Measurements from ENCODE around the gene GJC2. TPM values are rescaled to one million over a fixed set of nuclear protein-coding genes. Genes with fewer than 3 reads are reported as not detected.

Gene GJC2
- polyA plus RNA-seq, 2 of the 4 experiments (the other 2 are of a cell fraction): 0.09 to 0.48 TPM

DNA sequence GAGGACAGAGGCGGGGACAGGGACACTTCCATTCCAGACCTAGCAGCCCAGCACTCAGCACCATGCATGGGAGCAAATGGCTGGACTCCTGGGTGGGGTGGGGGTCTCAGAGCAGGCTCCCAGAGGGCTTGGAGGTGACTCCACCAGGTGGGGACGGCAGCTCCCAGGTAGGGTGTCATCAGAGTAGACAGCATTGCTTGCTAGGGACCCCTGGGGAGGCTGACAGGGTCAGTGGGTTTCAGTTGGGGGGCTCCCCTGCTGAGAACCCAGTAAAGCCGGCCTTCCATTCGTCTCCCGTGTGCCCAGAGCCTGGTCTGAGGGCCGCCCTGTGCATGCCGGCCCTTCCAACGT, 4.8 kb upstream of the GJC2 start:
- 91% methylated on average over 6 of the region's 8 CpGs for WGBS (ENCODE audit: missing lambda C conversion rate)
- ChIA-PET POLR2A (interaction anchor here (3.0 kb wide), 1 partner anchor 21 kb away, joined by 12 read pairs; the partner anchor contains the start of gene IBA57), CTCF (interaction anchor here (1.0 kb wide), 1 partner anchor 12 kb away, joined by 3 read pairs; no protein-coding TSS in a partner anchor)
- TF ChIP-seq BHLHE40 (IDR thresholded peaks at IDR 0.05; ENCODE audit: low read depth, low read length): no peak
- no peak for TF ChIP-seq ZSCAN20 (CRISPR knock-in tag; IDR thresholded peaks at IDR 0.05)
- no peak for TF ChIP-seq EHF (CRISPR knock-in tag; IDR thresholded peaks at IDR 0.05)
- no peak for TF ChIP-seq NFE2L2 (conservative IDR thresholded peaks at IDR 0.05; ENCODE audit: low read length)
- no peak for TF ChIP-seq ESRRA (IDR thresholded peaks at IDR 0.05; ENCODE audit: borderline replicate concordance, low read length)
- no peak for TF ChIP-seq RNF2 (IDR thresholded peaks at IDR 0.05; ENCODE audit: borderline replicate concordance, low read depth)
- no peak for TF ChIP-seq JUN (IDR thresholded peaks at IDR 0.05)
- no peak for TF ChIP-seq EP300 (IDR thresholded peaks at IDR 0.05)
- TF ChIP-seq, protein P1, sequence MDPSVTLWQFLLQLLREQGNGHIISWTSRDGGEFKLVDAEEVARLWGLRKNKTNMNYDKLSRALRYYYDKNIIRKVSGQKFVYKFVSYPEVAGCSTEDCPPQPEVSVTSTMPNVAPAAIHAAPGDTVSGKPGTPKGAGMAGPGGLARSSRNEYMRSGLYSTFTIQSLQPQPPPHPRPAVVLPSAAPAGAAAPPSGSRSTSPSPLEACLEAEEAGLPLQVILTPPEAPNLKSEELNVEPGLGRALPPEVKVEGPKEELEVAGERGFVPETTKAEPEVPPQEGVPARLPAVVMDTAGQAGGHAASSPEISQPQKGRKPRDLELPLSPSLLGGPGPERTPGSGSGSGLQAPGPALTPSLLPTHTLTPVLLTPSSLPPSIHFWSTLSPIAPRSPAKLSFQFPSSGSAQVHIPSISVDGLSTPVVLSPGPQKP (IDR thresholded peaks at IDR 0.05; ENCODE audit: low read depth, low read length): no peak
- TF ChIP-seq HOXB5 (CRISPR knock-in tag; IDR thresholded peaks at IDR 0.05): no peak
- no peak for TF ChIP-seq ZFP36 (IDR thresholded peaks at IDR 0.05; ENCODE audit: borderline replicate concordance, partially characterized antibody)
- no peak for TF ChIP-seq RAD21 (conservative IDR thresholded peaks at IDR 0.05 in 1 of 2, IDR thresholded peaks at IDR 0.05 in 1 of 2)
- TF ChIP-seq CHD4 (IDR thresholded peaks at IDR 0.05; ENCODE audit: borderline replicate concordance): no peak
- no peak for TF ChIP-seq NR3C1 (IDR thresholded peaks at IDR 0.05)
- no peak for TF ChIP-seq TP53 (CRISPR knock-in tag; IDR thresholded peaks at IDR 0.05)
- no peak for TF ChIP-seq MYC (IDR thresholded peaks at IDR 0.05; ENCODE audit: borderline replicate concordance, low read length)
- TF ChIP-seq FOSL2 (IDR thresholded peaks at IDR 0.05): no peak
- no peak for TF ChIP-seq FOSL2 (CRISPR knock-in tag; IDR thresholded peaks at IDR 0.05)
- no peak for TF ChIP-seq RFX5 (IDR thresholded peaks at IDR 0.05)
- no peak for TF ChIP-seq TFCP2L1 (CRISPR knock-in tag; IDR thresholded peaks at IDR 0.05)
- TF ChIP-seq JUNB (IDR thresholded peaks at IDR 0.05): no peak
- Histone ChIP-seq H3K4me1 (peaks cover 19% of the 10 kb centered on the region), H3K4me2 (no peak overlapping the region), H3K9me3 (no peaks in the 10 kb centered on the region), H3K4me3 (no peak overlapping the region), H3K27ac (no peak overlapping the region)
- ATAC-seq: no peak
- no peak for FAIRE-seq
- DNase-seq (ENCODE audit: low read depth in 1 of 2, low spot score in 1 of 2): no peak

DNA sequence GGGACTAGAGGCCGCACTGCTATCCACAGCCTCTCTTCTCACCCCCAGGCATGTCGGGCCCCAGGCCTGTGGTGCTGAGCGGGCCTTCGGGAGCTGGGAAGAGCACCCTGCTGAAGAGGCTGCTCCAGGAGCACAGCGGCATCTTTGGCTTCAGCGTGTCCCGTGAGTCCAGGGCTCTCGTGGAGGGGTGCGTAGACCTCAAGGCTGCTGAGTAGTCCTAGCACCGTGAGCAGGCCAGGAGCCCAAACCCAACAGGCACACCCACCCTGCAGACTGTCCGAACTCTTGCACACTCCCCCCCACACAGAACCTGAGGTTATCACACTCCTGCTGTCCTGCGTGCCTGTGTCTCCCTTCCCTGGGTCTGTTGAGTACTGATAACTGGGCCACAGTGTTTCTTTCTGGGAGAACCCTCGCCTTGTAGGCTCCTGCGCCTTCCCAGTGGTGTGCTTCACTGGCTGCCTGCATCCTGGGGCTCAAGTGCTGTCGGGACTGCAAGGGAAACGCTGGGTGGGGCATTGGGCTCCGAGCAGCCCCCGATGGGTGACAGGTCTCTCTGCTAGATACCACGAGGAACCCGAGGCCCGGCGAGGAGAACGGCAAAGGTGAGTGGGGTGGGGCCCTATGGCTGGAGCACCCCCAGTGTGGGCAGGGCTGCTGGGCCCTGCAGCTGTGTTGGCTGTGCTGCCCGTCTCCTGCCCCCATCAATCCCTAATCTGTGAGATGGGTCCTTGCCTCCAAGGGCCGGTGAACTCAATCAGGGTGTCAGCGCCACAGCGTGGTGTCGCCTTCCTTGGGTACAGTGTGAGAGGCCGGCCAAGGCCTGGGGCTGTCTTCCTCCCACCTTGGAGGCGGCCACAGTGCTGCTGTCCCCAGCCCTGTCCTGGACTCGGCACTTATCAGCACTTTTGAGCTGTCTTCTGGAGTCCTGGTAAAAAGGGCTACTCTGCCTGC, 4.0 kb upstream of the GJC2 start:
- 94% methylated on average over 29 of the region's 31 CpGs for WGBS (ENCODE audit: missing lambda C conversion rate)
- Histone ChIP-seq H3K4me2 (no peak overlapping the region), H3K9me3 (no peaks in the 10 kb centered on the region), H3K4me1 (peaks cover 19% of the 10 kb centered on the region), H3K4me3 (no peak overlapping the region), H3K27ac (no peak overlapping the region)
- ChIA-PET CTCF (no interaction called here), POLR2A (interaction anchor here (1.4 kb wide), 1 partner anchor 19 kb away, joined by 3 read pairs; no protein-coding TSS in a partner anchor)
- no peak for TF ChIP-seq FOXS1 (CRISPR knock-in tag; IDR thresholded peaks at IDR 0.05)
- TF ChIP-seq ZNF302 (CRISPR knock-in tag; IDR thresholded peaks at IDR 0.05): no peak
- no peak for TF ChIP-seq CHD2 (IDR thresholded peaks at IDR 0.05; ENCODE audit: low read length, partially characterized antibody)
- TF ChIP-seq, protein P2, sequence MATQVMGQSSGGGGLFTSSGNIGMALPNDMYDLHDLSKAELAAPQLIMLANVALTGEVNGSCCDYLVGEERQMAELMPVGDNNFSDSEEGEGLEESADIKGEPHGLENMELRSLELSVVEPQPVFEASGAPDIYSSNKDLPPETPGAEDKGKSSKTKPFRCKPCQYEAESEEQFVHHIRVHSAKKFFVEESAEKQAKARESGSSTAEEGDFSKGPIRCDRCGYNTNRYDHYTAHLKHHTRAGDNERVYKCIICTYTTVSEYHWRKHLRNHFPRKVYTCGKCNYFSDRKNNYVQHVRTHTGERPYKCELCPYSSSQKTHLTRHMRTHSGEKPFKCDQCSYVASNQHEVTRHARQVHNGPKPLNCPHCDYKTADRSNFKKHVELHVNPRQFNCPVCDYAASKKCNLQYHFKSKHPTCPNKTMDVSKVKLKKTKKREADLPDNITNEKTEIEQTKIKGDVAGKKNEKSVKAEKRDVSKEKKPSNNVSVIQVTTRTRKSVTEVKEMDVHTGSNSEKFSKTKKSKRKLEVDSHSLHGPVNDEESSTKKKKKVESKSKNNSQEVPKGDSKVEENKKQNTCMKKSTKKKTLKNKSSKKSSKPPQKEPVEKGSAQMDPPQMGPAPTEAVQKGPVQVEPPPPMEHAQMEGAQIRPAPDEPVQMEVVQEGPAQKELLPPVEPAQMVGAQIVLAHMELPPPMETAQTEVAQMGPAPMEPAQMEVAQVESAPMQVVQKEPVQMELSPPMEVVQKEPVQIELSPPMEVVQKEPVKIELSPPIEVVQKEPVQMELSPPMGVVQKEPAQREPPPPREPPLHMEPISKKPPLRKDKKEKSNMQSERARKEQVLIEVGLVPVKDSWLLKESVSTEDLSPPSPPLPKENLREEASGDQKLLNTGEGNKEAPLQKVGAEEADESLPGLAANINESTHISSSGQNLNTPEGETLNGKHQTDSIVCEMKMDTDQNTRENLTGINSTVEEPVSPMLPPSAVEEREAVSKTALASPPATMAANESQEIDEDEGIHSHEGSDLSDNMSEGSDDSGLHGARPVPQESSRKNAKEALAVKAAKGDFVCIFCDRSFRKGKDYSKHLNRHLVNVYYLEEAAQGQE (IDR thresholded peaks at IDR 0.05): no peak
- ATAC-seq (no peak), FAIRE-seq (no peak), DNase-seq (ENCODE audit: low read depth in 1 of 2, low spot score in 1 of 2) (no peak)

All from A549 (cell line).